IgD-negative memory B cell (primary cell): ENCODE measurements around the gene KRTAP4-2. TPM values are rescaled to one million over a fixed set of nuclear protein-coding genes. Genes with fewer than 3 reads are reported as not detected.
A peak's percentile ranks its signal among the peaks of the same experiment; 100 is the strongest.
"Not testable (repeated sequence)": the region's sequence is repeated elsewhere in the genome, so short reads cannot be mapped to it uniquely, and the experiment has no call there.

ENCODE experiments used
- H3K27ac Mint-ChIP-seq, 3 donors: one replicate each; pipeline ENCODE4 v1.8.0; 2020 to 2022; ENCODE audit warnings: mild to moderate bottlenecking in 3 of 3, mixed read lengths in 3 of 3, moderate library complexity in 1 of 3
- H3K27me3 Mint-ChIP-seq: one replicate; pipeline ENCODE4 v1.8.0; 2021; ENCODE audit warnings: mixed read lengths
- H3K36me3 Mint-ChIP-seq: one replicate; pipeline ENCODE4 v1.8.0; 2020; ENCODE audit warnings: mild to moderate bottlenecking, mixed read lengths
- H3K4me1 Mint-ChIP-seq, 3 donors: one replicate each; pipeline ENCODE4 v1.8.0; 2020 to 2022; ENCODE audit warnings: mixed read lengths in 3 of 3, mild to moderate bottlenecking in 1 of 3
- H3K4me3 Mint-ChIP-seq, 4 donors: one replicate each; pipeline ENCODE4 v1.8.0; 2020 to 2022; ENCODE audit warnings: mild to moderate bottlenecking in 4 of 4, mixed read lengths in 4 of 4, moderate library complexity in 3 of 4
- H3K9me3 Mint-ChIP-seq, 3 donors: one replicate each; pipeline ENCODE4 v1.8.0; 2020 to 2021; ENCODE audit warnings: mixed read lengths in 3 of 3, mild to moderate bottlenecking in 1 of 3
- polyA plus RNA-seq: library from polyadenylated mRNA; unstranded; fragments of 300-500 nt; fragmentation: Illumina TruSeq; gene quantifications from one replicate; pipeline ENCODE4 v1.2.3, GENCODE V29; 2021

KRTAP4-2 gene
- polyA plus RNA-seq, 1 donor from 2014 or later = not detected

DNA sequence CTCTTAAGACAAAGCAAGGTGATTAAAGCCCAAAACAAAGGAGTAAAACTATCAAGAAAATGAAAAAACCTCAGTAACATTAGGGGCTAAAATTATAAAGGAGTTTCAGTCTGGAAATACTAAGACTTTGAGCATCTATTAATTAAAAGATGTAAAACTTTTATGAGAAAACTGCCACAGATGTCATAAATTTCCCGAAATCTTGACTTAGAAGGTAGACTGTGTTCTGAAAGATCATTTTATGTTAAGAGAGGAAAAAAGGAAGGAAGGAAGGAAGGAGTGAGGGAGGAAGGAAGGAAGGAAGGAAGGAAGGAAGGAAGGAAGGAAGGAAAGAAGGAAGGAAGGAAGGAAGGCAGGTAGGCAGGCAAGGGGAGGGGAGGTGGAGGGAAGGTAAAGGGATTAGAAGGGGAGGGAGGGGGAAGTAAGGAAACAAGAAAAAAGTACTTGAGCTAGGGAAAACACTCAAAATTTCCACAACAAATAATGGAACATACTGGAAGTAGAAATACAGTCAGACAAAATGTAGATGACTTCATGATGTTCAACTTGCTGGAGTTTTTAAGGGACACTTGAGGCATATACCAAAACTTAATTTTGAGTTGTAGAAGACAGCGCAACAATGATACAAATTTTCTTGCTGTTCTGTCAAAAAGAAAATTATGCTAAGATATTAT lies 30.4 kb downstream of the KRTAP4-2 start:
- Mint-ChIP-seq H3K4me1 (peaks cover 0 to 5% (median 3%) of the 10 kb centered on the region in 3 donors), H3K36me3 (no peaks in the 10 kb centered on the region), H3K27me3 (peaks cover 3% of the 10 kb centered on the region), H3K9me3 (peaks cover 3 to 14% (median 5%) of the 10 kb centered on the region in 3 donors), H3K4me3 (no peak overlapping the region), H3K27ac (no peak overlapping the region)

DNA sequence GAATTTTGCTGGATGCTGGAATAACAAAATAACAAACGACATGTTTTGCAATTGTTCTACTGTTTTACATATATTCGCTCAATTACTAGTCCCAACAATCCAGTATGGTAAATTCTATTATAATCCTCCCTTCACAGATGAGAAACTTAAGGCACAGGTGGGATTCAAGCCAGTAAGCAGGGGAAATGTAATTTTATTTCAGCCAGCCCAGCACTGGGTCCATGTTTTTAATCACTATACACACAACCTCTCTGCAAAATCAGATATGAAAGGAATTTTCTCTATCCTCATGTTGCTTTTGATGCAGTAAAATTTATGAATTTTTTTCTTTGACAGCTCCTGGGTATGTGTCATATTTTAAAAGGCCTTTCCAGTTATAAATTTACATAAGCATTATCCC lies 32.8 kb downstream of the KRTAP4-2 start:
- Mint-ChIP-seq H3K4me3 (no peak overlapping the region), H3K9me3 (peaks cover 5 to 24% (median 7%) of the 10 kb centered on the region in 3 donors), H3K27ac (no peak overlapping the region), H3K27me3 (peaks cover 5% of the 10 kb centered on the region), H3K4me1 (peaks cover 0 to 8% (median 4%) of the 10 kb centered on the region in 3 donors), H3K36me3 (no peaks in the 10 kb centered on the region)

DNA sequence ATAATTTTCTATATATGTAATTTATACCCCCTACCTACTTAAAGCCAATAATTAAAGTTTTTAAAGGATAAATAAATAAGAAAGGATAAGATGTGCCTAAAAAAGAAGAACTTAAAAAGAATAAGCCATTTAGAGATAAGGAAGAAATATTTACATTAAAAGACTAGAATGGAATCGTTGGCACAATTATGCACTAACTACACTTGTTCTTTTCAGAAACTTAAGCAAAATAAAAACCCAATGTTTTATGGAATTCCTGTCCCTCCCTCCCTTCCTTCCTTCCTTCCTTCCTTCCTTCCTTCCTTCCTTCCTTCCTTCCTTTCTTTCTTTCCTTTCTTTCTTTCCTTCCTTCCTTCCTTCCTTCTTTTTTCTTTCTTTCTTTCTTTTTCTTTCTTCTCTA lies 33.2 kb downstream of the KRTAP4-2 start:
- Mint-ChIP-seq H3K27ac (no peak overlapping the region), H3K4me1 (peaks cover 0 to 8% (median 4%) of the 10 kb centered on the region in 3 donors), H3K9me3 (peaks cover 5 to 24% (median 7%) of the 10 kb centered on the region in 3 donors), H3K36me3 (no peaks in the 10 kb centered on the region), H3K4me3 (no peak overlapping the region), H3K27me3 (peaks cover 5% of the 10 kb centered on the region)

DNA sequence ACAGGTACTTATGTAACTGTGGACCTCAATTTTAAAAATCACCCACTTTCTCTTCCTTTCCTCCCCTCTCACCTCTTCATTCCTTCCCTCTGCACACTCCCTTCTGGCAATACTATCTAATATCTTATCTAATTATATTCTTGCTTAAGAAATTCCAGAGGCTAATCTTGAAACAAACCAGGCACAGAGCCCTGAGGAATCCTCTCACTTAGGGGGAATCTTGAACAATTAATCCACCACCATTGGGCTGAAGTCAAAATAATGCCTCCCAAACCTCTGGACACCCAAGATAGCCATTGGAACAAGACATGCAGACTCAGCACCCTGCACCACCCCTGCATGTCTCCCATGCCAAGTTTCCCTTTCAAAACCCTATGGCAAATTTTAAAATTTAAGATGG lies 36.7 kb downstream of the KRTAP4-2 start:
- Mint-ChIP-seq H3K27me3 (peaks cover 3% of the 10 kb centered on the region), H3K27ac (no peak overlapping the region), H3K4me3 (no peak overlapping the region), H3K36me3 (no peaks in the 10 kb centered on the region), H3K9me3 (peaks cover 11 to 32% (median 11%) of the 10 kb centered on the region in 3 donors), H3K4me1 (peaks cover 1 to 7% (median 4%) of the 10 kb centered on the region in 3 donors)

DNA sequence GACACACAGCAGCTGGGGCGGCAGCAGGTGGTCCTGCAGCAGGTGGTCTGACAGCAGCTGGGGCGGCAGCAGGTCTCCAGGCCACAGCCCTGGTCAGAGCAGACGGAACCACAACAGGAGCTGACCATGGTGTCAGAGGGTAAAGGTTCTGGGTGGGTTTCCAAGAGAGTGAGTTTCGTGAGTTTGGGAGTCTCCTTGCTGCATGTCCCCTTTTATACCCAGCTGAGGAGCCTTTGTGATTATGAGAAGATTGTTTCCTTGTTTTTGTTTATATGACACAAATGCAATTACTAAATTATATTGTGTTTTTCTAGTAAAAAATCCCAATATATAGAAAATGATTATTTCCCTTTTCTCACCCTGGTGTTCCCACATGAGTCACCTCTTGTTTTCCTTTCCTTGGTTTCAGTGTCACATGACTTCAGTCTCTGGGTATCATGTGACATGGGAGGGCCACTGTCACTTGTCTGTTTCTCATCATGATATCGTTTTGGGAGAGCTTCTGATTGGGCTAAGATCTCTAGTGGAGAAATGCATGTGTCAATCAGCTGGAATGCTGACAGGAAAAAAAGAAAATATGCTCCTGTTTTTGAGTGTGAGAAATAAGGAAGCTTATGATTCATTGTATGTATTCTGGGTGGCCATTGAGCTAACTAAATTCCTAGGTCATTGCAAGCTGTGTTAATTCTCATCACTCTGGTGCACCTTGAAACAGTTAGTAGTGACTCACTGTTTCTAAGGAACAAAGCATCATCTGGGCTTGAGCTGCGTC lies 37.5 kb downstream of the KRTAP4-2 start, which contains the start of gene KRTAP4-6:
Gene KRTAP4-6 (minus strand): TSS at position 185 of the 772 bp plus-strand sequence. CDS start 57 bp downstream, at position 128.
- peaks cover 3% of the 10 kb centered on the region for H3K27me3 Mint-ChIP-seq
- peaks cover 11 to 32% (median 11%) of the 10 kb centered on the region in 3 donors for H3K9me3 Mint-ChIP-seq
- H3K27ac Mint-ChIP-seq = no peak within 1 kb of the TSS
- no peaks in the 10 kb centered on the region for H3K36me3 Mint-ChIP-seq
- H3K4me1 Mint-ChIP-seq = peaks cover 1 to 7% (median 4%) of the 10 kb centered on the region in 3 donors
- H3K4me3 Mint-ChIP-seq = peak within 1 kb of the TSS in 1 of 4 donors; percentile 1

- H3K36me3 Mint-ChIP-seq, H3K27ac Mint-ChIP-seq, H3K27me3 Mint-ChIP-seq, H3K4me1 Mint-ChIP-seq: not testable (repeated sequence)
- Mint-ChIP-seq H3K9me3 (peaks cover 11 to 32% (median 11%) of the 10 kb centered on the region in 3 donors), H3K4me3 (peak overlapping the region in 1 of 4 donors; percentile 1)
Observed at GRCh38 chr17:41139865-41140264, 38.2 kb downstream of the KRTAP4-2 start.

GRCh38 chr17:41133880-41134735 lies 43.9 kb downstream of the KRTAP4-2 start:
- Mint-ChIP-seq H3K36me3 (no peaks in the 10 kb centered on the region), H3K27me3 (no peaks in the 10 kb centered on the region), H3K9me3 (peaks cover 5 to 8% (median 5%) of the 10 kb centered on the region in 3 donors), H3K27ac (peak overlapping the region in 1 of 3 donors; percentile 57), H3K4me1 (peaks cover 0 to 26% (median 22%) of the 10 kb centered on the region in 3 donors), H3K4me3 (no peak overlapping the region)

- Mint-ChIP-seq H3K9me3 (peaks cover 1 to 9% (median 3%) of the 10 kb centered on the region in 3 donors), H3K27ac (no peak overlapping the region), H3K4me3 (no peak overlapping the region), H3K4me1 (peaks cover 0 to 29% (median 28%) of the 10 kb centered on the region in 3 donors), H3K36me3 (no peaks in the 10 kb centered on the region), H3K27me3 (no peaks in the 10 kb centered on the region)
Observed at GRCh38 chr17:41131979-41132378, 46.0 kb downstream of the KRTAP4-2 start.

Other genes starting within 250 kb of the KRTAP4-2 start
- not detected for gene KRT23, start 240.6 kb downstream of the KRTAP4-2 start, polyA plus RNA-seq
- not detected for gene KRT39, start 211.3 kb downstream of the KRTAP4-2 start, polyA plus RNA-seq
- not detected for gene KRT40, start 193.9 kb downstream of the KRTAP4-2 start, polyA plus RNA-seq
- not detected for gene KRTAP3-3, start 184.1 kb downstream of the KRTAP4-2 start, polyA plus RNA-seq
- gene KRTAP3-2, start 178.3 kb downstream of the KRTAP4-2 start, polyA plus RNA-seq = not detected
- not detected for gene KRTAP3-1, start 169.1 kb downstream of the KRTAP4-2 start, polyA plus RNA-seq
- not detected for gene KRTAP1-5, start 151.0 kb downstream of the KRTAP4-2 start, polyA plus RNA-seq
- gene KRTAP1-4, start 148.0 kb downstream of the KRTAP4-2 start, polyA plus RNA-seq = not detected
- not detected for gene KRTAP1-3, start 143.3 kb downstream of the KRTAP4-2 start, polyA plus RNA-seq
- gene KRTAP1-1, start 136.8 kb downstream of the KRTAP4-2 start, polyA plus RNA-seq = not detected
- gene KRTAP2-1, start 130.9 kb downstream of the KRTAP4-2 start, polyA plus RNA-seq = not detected
- gene KRTAP2-2, start 123.0 kb downstream of the KRTAP4-2 start, polyA plus RNA-seq = not detected
- not detected for gene KRTAP2-3, start 118.1 kb downstream of the KRTAP4-2 start, polyA plus RNA-seq
- not detected for gene KRTAP2-4, start 112.3 kb downstream of the KRTAP4-2 start, polyA plus RNA-seq
- gene KRTAP4-7, start 94.1 kb downstream of the KRTAP4-2 start, polyA plus RNA-seq = not detected
- gene KRTAP4-8, start 80.1 kb downstream of the KRTAP4-2 start, polyA plus RNA-seq = not detected
- gene KRTAP4-16, start 76.0 kb downstream of the KRTAP4-2 start, polyA plus RNA-seq = not detected
- gene KRTAP4-9, start 72.8 kb downstream of the KRTAP4-2 start, polyA plus RNA-seq = not detected
- not detected for gene KRTAP4-11, start 59.8 kb downstream of the KRTAP4-2 start, polyA plus RNA-seq
- not detected for gene KRTAP4-12, start 54.0 kb downstream of the KRTAP4-2 start, polyA plus RNA-seq
- gene KRTAP4-6, start 37.7 kb downstream of the KRTAP4-2 start, polyA plus RNA-seq = not detected
- not detected for gene KRTAP4-5, start 28.4 kb downstream of the KRTAP4-2 start, polyA plus RNA-seq
- gene KRTAP4-4, start 17.5 kb downstream of the KRTAP4-2 start, polyA plus RNA-seq = not detected
- gene KRTAP4-3, start 10.0 kb downstream of the KRTAP4-2 start, polyA plus RNA-seq = not detected
- not detected for gene KRTAP4-1, start 6.7 kb upstream of the KRTAP4-2 start, polyA plus RNA-seq
- not detected for gene KRTAP9-1, start 11.7 kb upstream of the KRTAP4-2 start, polyA plus RNA-seq
- not detected for gene KRTAP9-2, start 48.4 kb upstream of the KRTAP4-2 start, polyA plus RNA-seq
- gene KRTAP9-3, start 54.2 kb upstream of the KRTAP4-2 start, polyA plus RNA-seq = not detected
- gene KRTAP9-8, start 59.8 kb upstream of the KRTAP4-2 start, polyA plus RNA-seq = not detected
- not detected for gene KRTAP9-4, start 71.5 kb upstream of the KRTAP4-2 start, polyA plus RNA-seq
- gene KRTAP9-9, start 77.2 kb upstream of the KRTAP4-2 start, polyA plus RNA-seq = not detected
- gene KRTAP9-6, start 87.2 kb upstream of the KRTAP4-2 start, polyA plus RNA-seq = not detected
- not detected for gene KRTAP9-7, start 97.5 kb upstream of the KRTAP4-2 start, polyA plus RNA-seq
- gene KRTAP29-1, start 124.6 kb upstream of the KRTAP4-2 start, polyA plus RNA-seq = not detected
- not detected for gene KRTAP16-1, start 131.1 kb upstream of the KRTAP4-2 start, polyA plus RNA-seq
- gene KRTAP17-1, start 137.5 kb upstream of the KRTAP4-2 start, polyA plus RNA-seq = not detected
- not detected for gene KRT33A, start 172.6 kb upstream of the KRTAP4-2 start, polyA plus RNA-seq
- not detected for gene KRT33B, start 191.6 kb upstream of the KRTAP4-2 start, polyA plus RNA-seq
- not detected for gene KRT34, start 204.1 kb upstream of the KRTAP4-2 start, polyA plus RNA-seq
- gene KRT31, start 219.4 kb upstream of the KRTAP4-2 start, polyA plus RNA-seq = not detected
- not detected for gene KRT37, start 246.4 kb upstream of the KRTAP4-2 start, polyA plus RNA-seq